GM19452 (cell line): ENCODE results near the gene ASTE1.
"Not testable (repeated sequence)": the region's sequence is repeated elsewhere in the genome, so short reads cannot be mapped to it uniquely, and the experiment has no call there.

ENCODE experiments used
- ATAC-seq: cut with Tn5 transposase; IDR thresholded peaks from one replicate; pipeline ENCODE4 v1.9.1; 2021; ENCODE audit not compliant: unreplicated experiment

The ASTE1 gene

GRCh38 chr3:131008326-131008725, 18.3 kb downstream of the ASTE1 start:
- ATAC-seq = no peak

- ATAC-seq = no peak
These were observed 18.8 kb downstream of the ASTE1 start for GRCh38 chr3:131007782-131008181.

GRCh38 chr3:131007256-131007655, 19.4 kb downstream of the ASTE1 start:
- ATAC-seq = no peak

- ATAC-seq = no peak
These were observed 22.0 kb downstream of the ASTE1 start for GRCh38 chr3:131004603-131005002.

- ATAC-seq = no peak
These were observed 25.6 kb downstream of the ASTE1 start for GRCh38 chr3:131001071-131001470.

GRCh38 chr3:130997289-130997688, 29.3 kb downstream of the ASTE1 start:
- ATAC-seq = no peak

- no peak for ATAC-seq
These were observed 34.3 kb downstream of the ASTE1 start for GRCh38 chr3:130992344-130992743.

- no peak for ATAC-seq
These were observed 35.5 kb downstream of the ASTE1 start for GRCh38 chr3:130991126-130991525.

GRCh38 chr3:130990282-130990681, 36.3 kb downstream of the ASTE1 start:
- no peak for ATAC-seq

GRCh38 chr3:130981469-130981868, 45.2 kb downstream of the ASTE1 start:
- no peak for ATAC-seq

GRCh38 chr3:130979117-130979516, 47.5 kb downstream of the ASTE1 start:
- no peak for ATAC-seq

- no peak for ATAC-seq
These were observed 49.9 kb downstream of the ASTE1 start for GRCh38 chr3:130976706-130977105.

GRCh38 chr3:130975251-130975650, 51.4 kb downstream of the ASTE1 start:
- no peak for ATAC-seq

- no peak for ATAC-seq
These were observed 52.4 kb downstream of the ASTE1 start for GRCh38 chr3:130974201-130974600.

- no peak for ATAC-seq
These were observed 53.2 kb downstream of the ASTE1 start for GRCh38 chr3:130973406-130973805.

- not testable (repeated sequence) for ATAC-seq
These were observed 54.0 kb downstream of the ASTE1 start for GRCh38 chr3:130972592-130972991.

- no peak for ATAC-seq
These were observed 55.4 kb downstream of the ASTE1 start for GRCh38 chr3:130971208-130971607.

- ATAC-seq = no peak
These were observed 57.0 kb downstream of the ASTE1 start for GRCh38 chr3:130969621-130970020.

GRCh38 chr3:130968221-130968620, 58.4 kb downstream of the ASTE1 start:
- ATAC-seq = no peak

- ATAC-seq = no peak
These were observed 59.3 kb downstream of the ASTE1 start for GRCh38 chr3:130967281-130967680.

GRCh38 chr3:130963878-130964277, 62.7 kb downstream of the ASTE1 start:
- no peak for ATAC-seq
